PC-3 (cell line): Measurements from ENCODE around the gene ALX3. TPM values are rescaled to one million over a fixed set of nuclear protein-coding genes. Genes with fewer than 3 reads are reported as not detected.

Experiments
- ATAC-seq: fragments of 200-7000 bp; cut with Tn5 transposase; 2 replicates; pipeline ENCODE4 v1.9.1; 2020; ENCODE audit warnings: mild to moderate bottlenecking, moderate library complexity
- BruUV-seq: library from RNA; stranded (reverse); fragments of 400-500 nt; replicated peaks from 2 replicates; lab custom pipeline; 2021; lab: Mats Ljungman, UMichigan
- CTCF ChIA-PET: fragments of 300-600 bp; sonication (Branson Sonifier 250); formaldehyde crosslinking; loops from one replicate; lab custom pipeline; 2022; ENCODE audit warnings: antibody characterized with exemption; lab: Charles Lee
- POLR2A ChIA-PET: fragments of 300-600 bp; sonication (Branson Sonifier 250); formaldehyde crosslinking; loops from one replicate; lab custom pipeline; 2022; ENCODE audit warnings: antibody characterized with exemption; ENCODE audit not compliant: unreplicated experiment; lab: Charles Lee
- DNase-seq: peaks from one replicate; pipeline ENCODE4 v3.0.0-alpha.2; 2015
- H2AFZ ChIP-seq: fragments of 300-600 bp; sonication (generic); 2 replicates; pipeline ENCODE4 v1.6.0; 2016; ENCODE audit warnings: antibody characterized with exemption, low read length
- H3F3A ChIP-seq: fragments of 300-600 bp; sonication (generic); one replicate; pipeline ENCODE4 v1.6.0; 2017; ENCODE audit warnings: antibody characterized with exemption, low read length, control low read depth, mild to moderate bottlenecking; ENCODE audit not compliant: unreplicated experiment
- H3K27ac ChIP-seq: fragments of 300-600 bp; sonication (generic); 2 replicates; pipeline ENCODE4 v1.5.1; 2016; ENCODE audit warnings: mild to moderate bottlenecking, low read length
- H3K27me3 ChIP-seq: fragments of 300-600 bp; sonication (generic); 2 replicates; pipeline ENCODE4 v1.6.1; 2016; ENCODE audit warnings: low read length, mixed read lengths
- H3K36me3 ChIP-seq: fragments of 300-600 bp; sonication (generic); 2 replicates; pipeline ENCODE4 v1.6.1; 2016; ENCODE audit warnings: low read depth, mixed run types, low read length, mixed read lengths
- H3K4me1 ChIP-seq: fragments of 300-600 bp; sonication (generic); 2 replicates; pipeline ENCODE4 v1.5.1; 2016; ENCODE audit warnings: low read length; ENCODE audit not compliant: insufficient read depth
- H3K4me2 ChIP-seq: fragments of 300-600 bp; sonication (generic); 2 replicates; pipeline ENCODE4 v1.6.0; 2016; ENCODE audit warnings: low read length
- H3K4me3 ChIP-seq: fragments of 300-600 bp; sonication (generic); 2 replicates; pipeline ENCODE4 v1.5.1; 2016; ENCODE audit warnings: mild to moderate bottlenecking, low read length, mixed read lengths
- H3K79me2 ChIP-seq: fragments of 300-600 bp; sonication (generic); 2 replicates; pipeline ENCODE4 v1.6.1; 2017; ENCODE audit warnings: low read length, mixed read lengths
- H3K9ac ChIP-seq: fragments of 300-600 bp; sonication (generic); 2 replicates; pipeline ENCODE4 v1.6.0; 2016; ENCODE audit warnings: mild to moderate bottlenecking, low read length
- H3K9me2 ChIP-seq: fragments of 300-600 bp; sonication (generic); replicated peaks from 2 replicates; pipeline ENCODE4 v1.6.1; 2016; ENCODE audit warnings: mixed run types, low read length, mixed read lengths
- H3K9me3 ChIP-seq: fragments of 300-600 bp; sonication (generic); 2 replicates; pipeline ENCODE4 v1.6.1; 2016; ENCODE audit warnings: low read length, mixed read lengths
- H4K20me1 ChIP-seq: fragments of 300-600 bp; sonication (generic); 2 replicates; pipeline ENCODE4 v1.6.1; 2016; ENCODE audit warnings: low read length, mixed read lengths
- CTCF ChIP-seq: fragments of 300-600 bp; sonication (generic); conservative IDR thresholded peaks from 2 replicates; pipeline ENCODE4 v1.5.1; 2017; ENCODE audit warnings: antibody characterized with exemption, low read depth, mild to moderate bottlenecking, low read length
- EZH2 ChIP-seq: fragments of 300-600 bp; sonication (generic); IDR thresholded peaks from one replicate; pipeline ENCODE4 v1.6.1; 2017; ENCODE audit warnings: antibody characterized with exemption, mild to moderate bottlenecking, low read length; ENCODE audit not compliant: unreplicated experiment
- EZH2phosphoT487 ChIP-seq: fragments of 300-600 bp; sonication (generic); IDR thresholded peaks from 2 replicates; pipeline ENCODE4 v1.6.1; 2018; ENCODE audit warnings: mild to moderate bottlenecking, antibody characterized with exemption, low read length, borderline replicate concordance
- intact Hi-C: fragments of 100-400 bp; cut with micrococcal nuclease; formaldehyde crosslinking; loops from 2 replicates; pipeline ENCODE4 v1.9.0; 2023
- total RNA-seq: library from RNA; depleted of rRNA; stranded (reverse); fragments of >200 nt; gene quantifications from 2 replicates; pipeline ENCODE4 v1.2.3, GENCODE V29; 2014

ALX3 gene
- total RNA-seq, 1 experiment from 2014 or later, result not detected

GRCh38 chr1:110048923-110049601 is 21.4 kb downstream of the ALX3 start:
- Histone ChIP-seq H3F3A (no peaks in the 10 kb centered on the region), H3K9me2 (no peaks in the 10 kb centered on the region), H3K36me3 (peaks cover 64% of the 10 kb centered on the region), H4K20me1 (no peaks in the 10 kb centered on the region), H3K4me3 (no peak overlapping the region), H3K27ac (no peak overlapping the region), H3K9ac (no peak overlapping the region), H3K79me2 (no peaks in the 10 kb centered on the region), H3K9me3 (no peaks in the 10 kb centered on the region), H3K4me1 (no peaks in the 10 kb centered on the region), H3K27me3 (no peaks in the 10 kb centered on the region), H3K4me2 (no peak overlapping the region), H2AFZ (no peak overlapping the region)
- ChIA-PET CTCF (no interaction called here), POLR2A (no interaction called here)
- DNase-seq, result no peak
- no peak for TF ChIP-seq CTCF
- no peak for TF ChIP-seq EZH2
- no peak for TF ChIP-seq EZH2phosphoT487
- intact Hi-C loops, result no loop called here
- no TSS peak for BruUV-seq
- no peak for ATAC-seq

GRCh38 chr1:110048240-110048639 is 22.2 kb downstream of the ALX3 start:
- ChIA-PET CTCF (no interaction called here), POLR2A (no interaction called here)
- Histone ChIP-seq H3F3A (no peaks in the 10 kb centered on the region), H3K79me2 (no peaks in the 10 kb centered on the region), H3K9me2 (no peaks in the 10 kb centered on the region), H3K27ac (no peak overlapping the region), H3K27me3 (no peaks in the 10 kb centered on the region), H3K36me3 (peaks cover 67% of the 10 kb centered on the region), H3K9ac (no peak overlapping the region), H3K4me3 (no peak overlapping the region), H2AFZ (no peak overlapping the region), H3K9me3 (no peaks in the 10 kb centered on the region), H3K4me2 (no peak overlapping the region), H4K20me1 (no peaks in the 10 kb centered on the region), H3K4me1 (no peaks in the 10 kb centered on the region)
- DNase-seq, result no peak
- BruUV-seq, result no TSS peak
- intact Hi-C loops, result no loop called here
- TF ChIP-seq CTCF, result no peak
- no peak for TF ChIP-seq EZH2phosphoT487
- TF ChIP-seq EZH2, result no peak
- ATAC-seq, result no peak

- peak; percentile 55; the same call in 1 of the 2 replicates for ATAC-seq
- no peaks in the 10 kb centered on the region for H3K4me1 ChIP-seq
- no TSS peak for BruUV-seq
- no peaks in the 10 kb centered on the region for H3K27me3 ChIP-seq
- H3K4me2 ChIP-seq, result no peak overlapping the region
- no peak overlapping the region for H3K9ac ChIP-seq
- H3K9me3 ChIP-seq, result no peaks in the 10 kb centered on the region
- H3K9me2 ChIP-seq, result no peaks in the 10 kb centered on the region
- no peak overlapping the region for H2AFZ ChIP-seq
- no peak overlapping the region for H3K4me3 ChIP-seq
- ChIA-PET POLR2A (no interaction called here), CTCF (no interaction called here)
- intact Hi-C loops, result no loop called here
- DNase-seq, result no peak
- H3F3A ChIP-seq, result no peaks in the 10 kb centered on the region
- no peak; the same call in 1 of the 2 replicates for TF ChIP-seq CTCF
- no peak for TF ChIP-seq EZH2
- TF ChIP-seq EZH2phosphoT487, result no peak
- no peaks in the 10 kb centered on the region for H4K20me1 ChIP-seq
- no peaks in the 10 kb centered on the region for H3K79me2 ChIP-seq
- H3K36me3 ChIP-seq, result peaks cover 75% of the 10 kb centered on the region
- H3K27ac ChIP-seq, result no peak overlapping the region
Measured at GRCh38 chr1:110047463-110047862, 23.0 kb downstream of the ALX3 start.
